H1 (cell line): ENCODE results near the gene CDRT4. TPM values are rescaled to one million over a fixed set of nuclear protein-coding genes. Genes with fewer than 3 reads are reported as not detected.

Source experiments
- CTCF ChIA-PET: fragments of 300-600 bp; sonication (Branson Sonifier 250); formaldehyde crosslinking; loops from one replicate; lab custom pipeline; 2021; ENCODE audit not compliant: partially characterized antibody; lab: Charles Lee
- POLR2A ChIA-PET: fragments of 300-600 bp; sonication (Branson Sonifier 250); formaldehyde crosslinking; loops from one replicate; lab custom pipeline; 2021; ENCODE audit warnings: inconsistent platforms; ENCODE audit not compliant: partially characterized antibody; lab: Charles Lee
- DNase-seq, 2 experiments: peaks; one replicate each; pipeline versions ENCODE4 v3.0.0 to v3.0.0-alpha.2; 2010 to 2022; ENCODE audit warnings: low spot score in 2 of 2, low read depth in 1 of 2, mixed read lengths in 1 of 2
- FAIRE-seq: peaks from 2 replicates; lab custom pipeline; 2011; peaks lifted over from hg19 to GRCh38; lab: Jason Lieb, UNC
- H2AFZ ChIP-seq: 2 replicates; pipeline ENCODE4 v1.8.1; 2012; ENCODE audit warnings: low read length, inconsistent platforms
- H2AK5ac ChIP-seq: 2 replicates; pipeline ENCODE4 v1.6.1; 2013; ENCODE audit warnings: low read depth, low read length
- H2BK120ac ChIP-seq: replicated peaks from 2 replicates; pipeline ENCODE3; 2013; ENCODE audit warnings: low read depth, low read length, inconsistent platforms
- H2BK12ac ChIP-seq: 2 replicates; pipeline ENCODE4 v1.6.1; 2013; ENCODE audit warnings: low read depth, low read length
- H2BK15ac ChIP-seq: 2 replicates; pipeline ENCODE4 v1.6.1; 2013; ENCODE audit warnings: low read length
- H2BK20ac ChIP-seq: 2 replicates; pipeline ENCODE4 v1.6.1; 2013; ENCODE audit warnings: low read length
- H2BK5ac ChIP-seq: 2 replicates; pipeline ENCODE4 v1.6.1; 2013; ENCODE audit warnings: low read depth, low read length
- H3K14ac ChIP-seq: 2 replicates; pipeline ENCODE4 v1.6.1; 2013; ENCODE audit warnings: inconsistent platforms; ENCODE audit not compliant: insufficient read length
- H3K18ac ChIP-seq: 2 replicates; pipeline ENCODE4 v1.6.1; 2013; ENCODE audit warnings: low read length; ENCODE audit errors: extremely low read depth
- H3K23ac ChIP-seq: 2 replicates; pipeline ENCODE4 v1.6.1; 2013; ENCODE audit warnings: inconsistent platforms; ENCODE audit not compliant: insufficient read length
- H3K23me2 ChIP-seq: 2 replicates; pipeline ENCODE4 v1.6.1; 2013; ENCODE audit warnings: low read depth, low read length
- H3K27ac ChIP-seq: 2 replicates; pipeline ENCODE4 v1.6.1; 2011; ENCODE audit warnings: low read depth, low read length, inconsistent platforms
- H3K27me3 ChIP-seq, 4 experiments: replicated peaks in 1 of 4; 1 replicate in 1 of 4; 2 replicates in 3 of 4; pipeline versions ENCODE4 v1.6.1 to v1.8.1; 2011 to 2013; ENCODE audit warnings: low read length in 3 of 4, mild to moderate bottlenecking in 3 of 4, inconsistent platforms in 2 of 4, mixed read lengths in 2 of 4, moderate library complexity in 1 of 4; ENCODE audit not compliant: control insufficient read depth in 3 of 4, insufficient read depth in 3 of 4; ENCODE audit errors: extremely low read depth in 1 of 4
- H3K36me3 ChIP-seq, 4 experiments: 2 replicates each; pipeline versions ENCODE4 v1.6.1 to v1.8.1; 2011 to 2013; ENCODE audit warnings: mild to moderate bottlenecking in 4 of 4, low read length in 3 of 4, moderate library complexity in 2 of 4, control low read depth in 1 of 4, inconsistent platforms in 1 of 4; ENCODE audit not compliant: insufficient read depth in 4 of 4, control insufficient read depth in 2 of 4
- H3K4ac ChIP-seq: replicated peaks from 2 replicates; pipeline ENCODE3; 2013; ENCODE audit warnings: low read length, low read depth, mixed read lengths, inconsistent platforms; ENCODE audit not compliant: insufficient read length
- H3K4me1 ChIP-seq, 4 experiments: replicated peaks in 1 of 4; 1 replicate in 1 of 4; 2 replicates in 3 of 4; pipeline versions ENCODE4 v1.6.1 to v1.8.1; 2011 to 2013; ENCODE audit warnings: low read length in 3 of 4, inconsistent platforms in 2 of 4, mixed read lengths in 1 of 4; ENCODE audit not compliant: insufficient read depth in 4 of 4, control insufficient read depth in 3 of 4
- H3K4me2 ChIP-seq, 2 experiments: 2 replicates each; pipeline versions ENCODE4 v1.6.1 to v1.8.1; 2011 to 2013; ENCODE audit warnings: low read depth in 2 of 2, low read length in 2 of 2, control low read depth in 1 of 2, inconsistent platforms in 1 of 2, mild to moderate bottlenecking in 1 of 2; ENCODE audit not compliant: insufficient read depth in 1 of 2
- H3K4me3 ChIP-seq, 4 experiments: fragments of 200-600, 300-600 bp in 1 of 4; sonication (generic), shearing (Covaris generic), sonication (Bioruptor Twin) in 1 of 4; 2 replicates each; pipeline versions ENCODE4 v1.5.1 to v1.8.1; 2011 to 2016; ENCODE audit warnings: low read length in 4 of 4, low read depth in 3 of 4, control low read depth in 2 of 4, inconsistent platforms in 2 of 4, mild to moderate bottlenecking in 2 of 4, mixed read lengths in 1 of 4, moderate library complexity in 1 of 4; ENCODE audit not compliant: insufficient read depth in 2 of 4; ENCODE audit errors: extremely low read depth in 1 of 4
- H3K56ac ChIP-seq: replicated peaks from 2 replicates; pipeline ENCODE3; 2013; ENCODE audit warnings: low read depth, mild to moderate bottlenecking, mixed read lengths, low read length, inconsistent platforms; ENCODE audit not compliant: insufficient read length
- H3K79me1 ChIP-seq: 2 replicates; pipeline ENCODE4 v1.6.1; 2013; ENCODE audit warnings: low read depth, low read length, control low read depth
- H3K79me2 ChIP-seq, 2 experiments: 2 replicates each; pipeline versions ENCODE4 v1.6.1 to v1.8.1; 2012 to 2013; ENCODE audit warnings: low read length in 2 of 2, mild to moderate bottlenecking in 2 of 2, inconsistent platforms in 1 of 2; ENCODE audit not compliant: insufficient read depth in 2 of 2, control insufficient read depth in 1 of 2
- H3K9ac ChIP-seq, 4 experiments: replicated peaks in 1 of 4; 1 replicate in 1 of 4; 2 replicates in 3 of 4; pipeline versions ENCODE4 v1.6.1 to v1.8.1; 2011 to 2013; ENCODE audit warnings: low read depth in 3 of 4, low read length in 3 of 4, control low read depth in 2 of 4, mild to moderate bottlenecking in 2 of 4, moderate library complexity in 2 of 4, inconsistent platforms in 1 of 4; ENCODE audit errors: extremely low read depth in 1 of 4
- H3K9me3 ChIP-seq, 2 experiments: 2 replicates each; pipeline versions ENCODE4 v1.6.1 to v1.8.1; 2012 to 2013; ENCODE audit warnings: mild to moderate bottlenecking in 2 of 2, moderate library complexity in 2 of 2, control low read depth in 1 of 2, inconsistent platforms in 1 of 2, low read depth in 1 of 2, low read length in 1 of 2, mixed read lengths in 1 of 2; ENCODE audit not compliant: insufficient read depth in 2 of 2
- H4K20me1 ChIP-seq, 2 experiments: replicated peaks in 1 of 2; 2 replicates each; pipeline versions ENCODE3 to v1.8.1; 2011 to 2013; ENCODE audit warnings: inconsistent platforms in 2 of 2, low read length in 2 of 2, mild to moderate bottlenecking in 1 of 2; ENCODE audit not compliant: insufficient read depth in 2 of 2, control insufficient read depth in 1 of 2
- H4K5ac ChIP-seq: 2 replicates; pipeline ENCODE4 v1.6.1; 2013; ENCODE audit warnings: low read length, low read depth, mixed read lengths, inconsistent platforms; ENCODE audit not compliant: insufficient read length
- H4K8ac ChIP-seq: 2 replicates; pipeline ENCODE4 v1.8.0; 2013; ENCODE audit warnings: mild to moderate bottlenecking, moderate library complexity, low read length, inconsistent platforms; ENCODE audit not compliant: insufficient read depth; ENCODE audit errors: extremely low read depth
- H4K91ac ChIP-seq: replicated peaks from 2 replicates; pipeline ENCODE3; 2013; ENCODE audit warnings: low read length, mixed read lengths, inconsistent platforms; ENCODE audit not compliant: insufficient read length
- BCL11A ChIP-seq, 2 experiments: IDR thresholded peaks; one replicate each; pipeline ENCODE4 v1.6.1; 2011; ENCODE audit warnings: low read depth in 2 of 2, low read length in 2 of 2, mild to moderate bottlenecking in 2 of 2
- FOSL1 ChIP-seq: IDR thresholded peaks from 2 replicates; pipeline ENCODE4 v1.6.1; 2011; ENCODE audit warnings: mild to moderate bottlenecking, low read depth, low read length, moderate library complexity; ENCODE audit not compliant: insufficient read depth
- KDM1A ChIP-seq: fragments of 200-600, 300-600 bp; sonication (generic); IDR thresholded peaks from 2 replicates; pipeline ENCODE4 v1.7.1; 2016; ENCODE audit warnings: mild to moderate bottlenecking, low read length, borderline replicate concordance
- KDM5A ChIP-seq: fragments of 200-600 bp; IDR thresholded peaks from 2 replicates; pipeline ENCODE4 v1.7.1; 2012; ENCODE audit warnings: mild to moderate bottlenecking, low read length, inconsistent platforms, mixed read lengths
- POLR2AphosphoS5 ChIP-seq: IDR thresholded peaks from 2 replicates; pipeline ENCODE4 v1.6.1; 2011; ENCODE audit warnings: low read depth, low read length
- POU5F1 ChIP-seq: IDR thresholded peaks from 2 replicates; pipeline ENCODE4 v1.6.1; 2011; ENCODE audit warnings: low read depth, mild to moderate bottlenecking, low read length, moderate library complexity
- RBBP5 ChIP-seq: IDR thresholded peaks from 2 replicates; pipeline ENCODE4 v1.7.1; 2012; ENCODE audit warnings: low read depth, mild to moderate bottlenecking, inconsistent platforms, low read length, moderate library complexity, borderline replicate concordance
- RFX5 ChIP-seq: IDR thresholded peaks from 2 replicates; pipeline ENCODE4 v1.6.1; 2011; ENCODE audit warnings: low read depth, low read length, improper control_type of control experiment, borderline replicate concordance
- RXRA ChIP-seq: IDR thresholded peaks from 2 replicates; pipeline ENCODE4 v1.6.1; 2011; ENCODE audit warnings: low read depth, mild to moderate bottlenecking, low read length, moderate library complexity; ENCODE audit not compliant: insufficient read depth
- SAP30 ChIP-seq: fragments of 300-600 bp; sonication (generic); IDR thresholded peaks from 2 replicates; pipeline ENCODE4 v1.7.1; 2012; ENCODE audit warnings: low read length, moderate library complexity, mild to moderate bottlenecking, inconsistent platforms; ENCODE audit not compliant: insufficient read depth, insufficient replicate concordance
- SP4 ChIP-seq: IDR thresholded peaks from 2 replicates; pipeline ENCODE4 v1.6.1; 2012; ENCODE audit warnings: low read length, inconsistent platforms
- SRF ChIP-seq: IDR thresholded peaks from 2 replicates; pipeline ENCODE4 v1.6.1; 2011; ENCODE audit warnings: mild to moderate bottlenecking, low read depth, low read length, moderate library complexity
- SUZ12 ChIP-seq: fragments of 200-600 bp; sonication (generic); IDR thresholded peaks from 2 replicates; pipeline ENCODE4 v1.6.1; 2012; ENCODE audit warnings: mild to moderate bottlenecking, inconsistent platforms, low read length, moderate library complexity, mixed read lengths
- TAF7 ChIP-seq: optimal IDR thresholded peaks from 2 replicates; pipeline ENCODE3; 2011; ENCODE audit warnings: low read depth, mild to moderate bottlenecking, inconsistent platforms, low read length, moderate library complexity, borderline replicate concordance
- WGBS, 2 experiments: shearing (Covaris generic) in 1 of 2; methylation state at CpG; one replicate each; pipeline versions ENCODE4 v1.1.6 to v1.1.7; 2013 to 2015; ENCODE audit warnings: low lambda C conversion rate in 2 of 2, mixed read lengths in 2 of 2, inconsistent platforms in 1 of 2, low coverage in 1 of 2, missing lambda C conversion rate in 1 of 2; ENCODE audit not compliant: insufficient replicate concordance in 2 of 2, insufficient coverage in 1 of 2, insufficient read length in 1 of 2; ENCODE audit errors: extremely low coverage in 1 of 2, missing lambda C conversion rate in 1 of 2; 5-methylcytosine and 5-hydroxymethylcytosine counted together
- polyA plus RNA-seq, 7 experiments: library from polyadenylated mRNA; depleted of rRNA in 3 of 7; stranded (reverse) in 5 of 7; unstranded in 2 of 7; fragments of >200 nt in 5 of 7; fragments of 200-250 nt in 2 of 7; gene quantifications; 1 replicate in 5 of 7; 2 replicates in 1 of 7; 4 replicates in 1 of 7; pipeline versions ENCODE4 v1.2.1 to v1.2.3, GENCODE V29; 2011 to 2013; ENCODE audit warnings: missing spikeins in 2 of 7, mixed read lengths in 2 of 7
- total RNA-seq: library from RNA; stranded (reverse); fragmentation: NEBNext Ultra II Directional; extraction: Animal tissue kit (Norgen Biotek cat#: 25700); gene quantifications from 2 replicates; pipeline ENCODE4 v1.2.1, GENCODE V29; 2021

The CDRT4 gene
- total and polyA plus RNA-seq, 2 of the 8 experiments (the other 6 are each of a cell fraction or from before 2014, with no cell fraction given) = 2.6 to 5.6 TPM

DNA sequence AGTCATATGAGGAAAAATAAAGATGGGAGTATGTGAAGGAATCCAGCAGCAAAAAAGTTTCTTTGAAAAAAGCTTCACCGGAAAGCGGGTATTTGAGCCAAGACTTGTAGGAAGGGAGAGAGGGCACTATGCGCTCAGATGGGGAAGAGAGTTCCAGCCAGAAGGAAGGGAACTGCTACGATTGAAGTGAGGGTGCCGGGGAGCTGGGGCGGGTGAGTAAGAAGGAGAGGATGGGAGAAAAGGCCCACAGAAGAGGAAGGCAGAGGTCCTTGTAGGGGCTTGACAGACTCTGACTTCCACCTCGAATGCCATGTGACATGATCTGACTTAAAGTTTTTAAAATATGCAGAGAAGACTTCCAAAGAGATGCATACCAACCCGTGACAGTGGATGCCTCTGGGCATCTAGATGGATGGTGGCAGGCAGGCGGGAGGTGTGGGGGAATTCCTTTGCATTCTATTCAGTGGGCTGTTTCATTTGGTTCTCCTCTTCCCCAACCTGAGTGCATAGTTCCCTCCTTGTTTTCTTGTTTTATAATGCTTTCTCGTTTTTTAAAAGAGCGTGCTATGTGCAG is 44.9 kb downstream of the CDRT4 start:
- H3K9me3 ChIP-seq = no peaks in the 10 kb centered on the region
- H3K79me2 ChIP-seq = no peaks in the 10 kb centered on the region
- DNase-seq (no peak), FAIRE-seq (no peak)
- 87% methylated on average over 11 of the region's 11 CpGs; no CpG with 5 or more reads in 1 of the 2 experiments for WGBS, 2 experiments
- no peak overlapping the region for H3K9ac ChIP-seq
- H3K4me1 ChIP-seq = no peaks in the 10 kb centered on the region
- H3K4me2 ChIP-seq = no peak overlapping the region
- H3K36me3 ChIP-seq = no peaks in the 10 kb centered on the region
- H3K14ac ChIP-seq = no peak overlapping the region
- H3K27ac ChIP-seq = no peak overlapping the region
- no peak overlapping the region for H2BK12ac ChIP-seq
- no peak overlapping the region for H3K56ac ChIP-seq
- no peak overlapping the region for H4K5ac ChIP-seq
- H3K27me3 ChIP-seq = no peaks in the 10 kb centered on the region; a peak in 1 of 7 replicates
- no peak overlapping the region for H2BK120ac ChIP-seq
- H4K91ac ChIP-seq = no peak overlapping the region
- H3K4me3 ChIP-seq = no peak overlapping the region
- no peak overlapping the region for H2BK5ac ChIP-seq
- no peak overlapping the region for H3K4ac ChIP-seq
- no peak overlapping the region for H4K8ac ChIP-seq
- H2AK5ac ChIP-seq = no peak overlapping the region
- no peak overlapping the region for H3K23ac ChIP-seq
- no peaks in the 10 kb centered on the region for H3K79me1 ChIP-seq
- H3K23me2 ChIP-seq = no peaks in the 10 kb centered on the region
- H2BK15ac ChIP-seq = no peak overlapping the region
- CTCF ChIA-PET = interaction anchor here (0.6 to 2.3 kb wide), 8 partner anchors 8 to 160 kb away, joined by 3 to 9 read pairs (median 3); no protein-coding TSS in a partner anchor
- H4K20me1 ChIP-seq = no peaks in the 10 kb centered on the region
- H2AFZ ChIP-seq = no peak overlapping the region
- H3K18ac ChIP-seq = no peak overlapping the region; the same call in 1 of the 2 replicates
- POLR2A ChIA-PET = interaction anchor here (1.2 kb wide), 1 partner anchor 9 kb away, joined by 6 read pairs; no protein-coding TSS in a partner anchor
- H2BK20ac ChIP-seq = no peak overlapping the region
- TF ChIP-seq SUZ12 (no peak), POLR2AphosphoS5 (no peak), FOSL1 (no peak), KDM1A (no peak), SP4 (no peak), SRF (no peak), KDM5A (no peak), RBBP5 (no peak), TAF7 (no peak), RXRA (no peak), BCL11A (IDR thresholded peaks at IDR 0.05; ENCODE audit: low read depth in 2 of 2, low read length in 2 of 2) (no peak), POU5F1 (no peak), SAP30 (no peak), RFX5 (no peak)
